Suppressor macrophage treated with lipopolysaccharide for 1 hour (primary cell): Measurements from ENCODE around the gene DLGAP1.

ENCODE experiments used
- DNase-seq, 3 donors: peaks; one replicate each; pipeline ENCODE4 v3.0.0-alpha.2; 2020 to 2022

DLGAP1 gene

GRCh38 chr18:3799515-3799914, 655.6 kb downstream of the DLGAP1 start:
- DNase-seq: no peak

GRCh38 chr18:3798032-3798431, 657.1 kb downstream of the DLGAP1 start:
- no peak for DNase-seq

- DNase-seq: no peak
These were observed 658.7 kb downstream of the DLGAP1 start for GRCh38 chr18:3796434-3796833.

- DNase-seq: no peak
These were observed 660.4 kb downstream of the DLGAP1 start for GRCh38 chr18:3794537-3795348.

GRCh38 chr18:3793545-3793944, 661.6 kb downstream of the DLGAP1 start:
- no peak for DNase-seq

GRCh38 chr18:3793111-3793510, 662.0 kb downstream of the DLGAP1 start:
- no peak for DNase-seq

GRCh38 chr18:3792711-3793110, 662.4 kb downstream of the DLGAP1 start:
- no peak for DNase-seq

- DNase-seq: no peak
These were observed 663.9 kb downstream of the DLGAP1 start for GRCh38 chr18:3791238-3791637.

- peak in 1 of 3 donors; percentile 12 for DNase-seq
These were observed 664.4 kb downstream of the DLGAP1 start for GRCh38 chr18:3790703-3791102.

GRCh38 chr18:3789525-3789924, 665.6 kb downstream of the DLGAP1 start:
- no peak for DNase-seq

GRCh38 chr18:3784949-3785348, 670.2 kb downstream of the DLGAP1 start:
- no peak for DNase-seq

GRCh38 chr18:3782901-3783300, 672.2 kb downstream of the DLGAP1 start:
- DNase-seq: no peak

GRCh38 chr18:3777719-3778118, 677.4 kb downstream of the DLGAP1 start:
- DNase-seq: no peak

GRCh38 chr18:3777122-3777521, 678.0 kb downstream of the DLGAP1 start:
- no peak for DNase-seq

- no peak for DNase-seq
These were observed 679.1 kb downstream of the DLGAP1 start for GRCh38 chr18:3775996-3776395.

- no peak for DNase-seq
These were observed 681.8 kb downstream of the DLGAP1 start for GRCh38 chr18:3773303-3773702.

- peak; percentile 93 to 94 (median 94) for DNase-seq
These were observed 683.8 kb downstream of the DLGAP1 start for GRCh38 chr18:3771121-3771971.

- no peak for DNase-seq
These were observed 693.8 kb downstream of the DLGAP1 start for GRCh38 chr18:3761266-3761665.

GRCh38 chr18:3760741-3761140, 694.4 kb downstream of the DLGAP1 start:
- DNase-seq: peak; percentile 10 to 30 (median 23)

GRCh38 chr18:3759099-3759498, 696.0 kb downstream of the DLGAP1 start:
- DNase-seq: no peak

- DNase-seq: peak; percentile 52 to 75 (median 70)
These were observed 696.6 kb downstream of the DLGAP1 start for GRCh38 chr18:3758531-3758930.

- no peak for DNase-seq
These were observed 697.7 kb downstream of the DLGAP1 start for GRCh38 chr18:3757361-3757760.

GRCh38 chr18:3753106-3753505, 702.0 kb downstream of the DLGAP1 start:
- DNase-seq: no peak

GRCh38 chr18:3748086-3748485, 707.0 kb downstream of the DLGAP1 start:
- DNase-seq: peak; percentile 38 to 75 (median 67)
